Fibroblast of villous mesenchyme (primary cell): Measurements from ENCODE around the gene CHMP1B. TPM values are rescaled to one million over a fixed set of nuclear protein-coding genes. Genes with fewer than 3 reads are reported as not detected.

Source experiments
- DNase-seq: peaks from one replicate; pipeline ENCODE4 v3.0.0-alpha.2; 2010; ENCODE audit warnings: low read depth
- H3K4me3 ChIP-seq: 2 replicates; pipeline ENCODE4 v1.5.1; 2011; ENCODE audit warnings: low read depth, mild to moderate bottlenecking, low read length
- total RNA-seq: library from RNA; depleted of rRNA; stranded (reverse); fragments of >200 nt; gene quantifications from 2 replicates; pipeline ENCODE4 v1.2.3, GENCODE V29; 2012
- TF ChIP-seq, protein P1 (sequence below): IDR thresholded peaks from 2 replicates; pipeline ENCODE4 v1.5.1; 2012; ENCODE audit warnings: low read depth, mild to moderate bottlenecking, low read length; ENCODE audit not compliant: insufficient read depth

Gene CHMP1B
- total RNA-seq, 1 donor, result 40.6 TPM

- no peak overlapping the region for H3K4me3 ChIP-seq
- DNase-seq, result no peak
- TF ChIP-seq, protein P1, sequence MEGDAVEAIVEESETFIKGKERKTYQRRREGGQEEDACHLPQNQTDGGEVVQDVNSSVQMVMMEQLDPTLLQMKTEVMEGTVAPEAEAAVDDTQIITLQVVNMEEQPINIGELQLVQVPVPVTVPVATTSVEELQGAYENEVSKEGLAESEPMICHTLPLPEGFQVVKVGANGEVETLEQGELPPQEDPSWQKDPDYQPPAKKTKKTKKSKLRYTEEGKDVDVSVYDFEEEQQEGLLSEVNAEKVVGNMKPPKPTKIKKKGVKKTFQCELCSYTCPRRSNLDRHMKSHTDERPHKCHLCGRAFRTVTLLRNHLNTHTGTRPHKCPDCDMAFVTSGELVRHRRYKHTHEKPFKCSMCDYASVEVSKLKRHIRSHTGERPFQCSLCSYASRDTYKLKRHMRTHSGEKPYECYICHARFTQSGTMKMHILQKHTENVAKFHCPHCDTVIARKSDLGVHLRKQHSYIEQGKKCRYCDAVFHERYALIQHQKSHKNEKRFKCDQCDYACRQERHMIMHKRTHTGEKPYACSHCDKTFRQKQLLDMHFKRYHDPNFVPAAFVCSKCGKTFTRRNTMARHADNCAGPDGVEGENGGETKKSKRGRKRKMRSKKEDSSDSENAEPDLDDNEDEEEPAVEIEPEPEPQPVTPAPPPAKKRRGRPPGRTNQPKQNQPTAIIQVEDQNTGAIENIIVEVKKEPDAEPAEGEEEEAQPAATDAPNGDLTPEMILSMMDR, result no peak
These were observed 33.3 kb downstream of the CHMP1B start for GRCh38 chr18:11884396-11885030.

DNA sequence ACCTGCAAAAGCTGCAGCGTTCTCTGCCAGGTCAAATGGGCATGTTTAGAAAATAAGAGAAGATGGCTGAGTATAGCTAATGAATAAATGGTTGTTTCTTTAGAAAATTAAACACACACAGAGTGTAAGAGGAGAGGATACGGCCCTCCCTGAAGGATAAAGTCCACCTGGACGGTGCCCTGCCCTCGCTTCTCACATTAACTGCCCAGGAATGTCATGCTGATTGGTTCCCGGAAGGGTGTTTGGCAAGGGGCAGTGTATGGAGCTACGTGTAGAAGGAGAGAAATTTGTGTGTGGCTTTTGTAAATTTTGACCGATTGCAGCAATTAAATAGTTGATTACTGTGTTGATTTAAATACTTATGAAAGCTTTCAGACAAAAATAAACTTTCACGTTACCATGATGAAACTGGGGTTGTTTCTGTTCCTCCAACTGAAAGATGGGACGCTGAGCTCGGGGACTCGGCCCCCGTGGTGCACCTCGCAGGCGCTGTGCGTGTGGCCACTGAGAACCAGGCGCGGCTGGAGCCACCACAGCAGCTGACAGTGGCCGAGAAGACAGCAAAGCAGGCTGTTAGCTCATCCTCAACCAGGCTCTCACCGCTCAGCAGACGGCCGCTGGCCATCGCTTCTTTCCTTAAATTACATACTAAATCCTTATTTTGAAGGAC is 34.2 kb downstream of the CHMP1B start:
- TF ChIP-seq, protein P1, result no peak
- no peak overlapping the region for H3K4me3 ChIP-seq
- no peak for DNase-seq

DNA sequence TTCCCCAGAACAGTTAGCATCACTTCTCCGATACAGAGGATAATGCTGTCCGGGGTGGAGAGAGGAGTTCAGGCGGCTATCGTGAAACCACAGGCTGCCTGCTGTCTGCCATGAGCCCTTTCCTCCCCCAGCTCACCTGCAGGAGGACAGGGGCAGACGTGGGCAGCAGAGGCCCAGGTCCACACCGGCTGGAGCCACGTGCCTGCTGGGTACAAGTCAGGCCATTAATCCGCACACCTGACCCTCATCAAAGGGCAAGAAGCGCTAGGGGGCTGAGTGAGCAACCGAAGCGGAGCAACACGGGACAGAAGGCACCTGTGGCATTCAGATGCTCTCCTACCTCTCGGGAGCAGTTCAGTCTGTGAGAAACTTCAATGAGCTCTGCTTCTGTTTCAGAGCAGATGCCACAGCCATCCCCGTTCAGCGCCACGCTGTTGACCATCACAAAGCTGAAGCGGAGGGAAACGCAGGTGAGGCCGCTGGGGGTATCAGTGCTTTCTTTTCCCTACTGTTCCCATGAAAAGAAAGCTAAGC is 35.4 kb downstream of the CHMP1B start:
- H3K4me3 ChIP-seq, result no peak overlapping the region
- DNase-seq, result no peak

DNA sequence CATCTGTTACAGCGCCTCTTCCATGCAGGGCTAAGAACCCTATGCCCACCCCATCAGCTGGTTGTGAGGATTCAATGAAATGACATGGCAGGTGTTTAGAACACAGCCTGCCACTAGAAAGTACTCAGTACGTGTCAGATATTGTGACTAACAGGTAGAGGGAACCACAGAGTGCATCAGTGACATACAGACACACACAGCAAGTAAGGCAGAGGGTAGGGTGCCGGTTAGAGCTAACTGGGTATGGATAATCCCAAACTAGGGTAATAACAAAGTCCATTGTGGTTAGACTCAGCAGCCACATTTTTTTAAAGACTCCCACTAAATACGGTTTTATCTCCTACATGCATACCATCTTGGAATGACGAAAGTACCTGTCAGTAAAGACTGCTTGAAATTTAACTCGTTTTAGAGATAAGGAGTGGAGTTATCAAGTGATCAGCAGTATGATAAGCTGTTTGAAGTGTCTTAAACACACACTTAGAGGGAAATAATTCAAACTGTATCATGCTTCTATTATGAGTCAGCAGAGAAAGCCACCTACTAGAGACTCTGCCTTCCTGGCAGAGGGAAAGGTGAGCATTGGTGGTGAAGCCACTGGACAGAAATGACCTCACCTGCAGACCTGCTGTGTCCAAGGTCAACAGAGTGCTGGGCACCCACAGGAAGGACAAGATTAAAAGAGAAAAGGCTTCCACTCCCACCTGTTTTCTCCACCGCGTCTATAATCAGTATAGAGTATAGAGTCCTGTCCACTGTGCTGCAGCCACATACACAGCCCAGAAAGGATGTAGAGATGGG is 36.3 kb downstream of the CHMP1B start:
- H3K4me3 ChIP-seq, result no peak overlapping the region
- DNase-seq, result no peak
- TF ChIP-seq, protein P1, result no peak

More for the DNA sequence above, 35.4 kb downstream of the CHMP1B start:
- TF ChIP-seq, protein P1, result no peak

- TF ChIP-seq, protein P1, result no peak
- H3K4me3 ChIP-seq, result no peak overlapping the region
- DNase-seq, result no peak
These were observed 37.5 kb downstream of the CHMP1B start for GRCh38 chr18:11888726-11889125.

- TF ChIP-seq, protein P1, result no peak
- DNase-seq, result no peak
- H3K4me3 ChIP-seq, result no peak overlapping the region
These were observed 38.1 kb downstream of the CHMP1B start for GRCh38 chr18:11889284-11889683.
